Measurements from ENCODE around the gene ADISSP. TPM values are rescaled to one million over a fixed set of nuclear protein-coding genes. Genes with fewer than 3 reads are reported as not detected.
A peak's percentile ranks its signal among the peaks of the same experiment; 100 is the strongest.

Gene ADISSP
- total and polyA plus RNA-seq, 2 of the 13 experiments (the other 11 are each of a cell fraction or from before 2014, with no cell fraction given), result 38.3 to 90.6 TPM

GRCh38 chr20:3753098-3753497 lies 14.5 kb downstream of the ADISSP start (continued):
- TF ChIP-seq DRAP1 (CRISPR knock-in tag; IDR thresholded peaks at IDR 0.05), result no peak
- TF ChIP-seq ZNF775 (CRISPR knock-in tag; IDR thresholded peaks at IDR 0.05; ENCODE audit: borderline replicate concordance), result no peak
- TF ChIP-seq ZNF143 (CRISPR knock-in tag; IDR thresholded peaks at IDR 0.05), result no peak
- TF ChIP-seq ZNF276 (CRISPR knock-in tag; IDR thresholded peaks at IDR 0.05; ENCODE audit: low read depth), result no peak
- TF ChIP-seq ZNF414 (CRISPR knock-in tag; IDR thresholded peaks at IDR 0.05), result 0 out of 2 replicates have a peak, but pooled peaks have one; percentile 31
- TF ChIP-seq SAP130 (CRISPR knock-in tag; IDR thresholded peaks at IDR 0.05; ENCODE audit: low read depth), result peak; percentile 35; the same call in 1 of the 2 replicates

- 83% methylated on average over 13 of the region's 13 CpGs for WGBS (ENCODE audit: low lambda C conversion rate)
These were observed 15.2 kb downstream of the ADISSP start for GRCh38 chr20:3752386-3752759.

More at GRCh38 chr20:3752386-3752759, 15.2 kb downstream of the ADISSP start:
- H4K20me1 ChIP-seq (ENCODE audit: insufficient read depth, low read length), result no peaks in the 10 kb centered on the region
- H3K9me3 ChIP-seq (ENCODE audit: low read length), result no peaks in the 10 kb centered on the region
- in situ Hi-C loops (cut with HindIII; ENCODE audit: extremely low pct_ligation_motif_present, low pct_unique_long_range_greater_than_20kb), result no loop called here
- FAIRE-seq, result no peak
- peaks cover 2 to 19% of the 10 kb centered on the region in 2 experiments; a peak in 4 of 5 replicates for H3K27me3 ChIP-seq (ENCODE audit: control insufficient read depth in 1 of 2, insufficient read depth in 2 of 2, low read length in 2 of 2)
- no peak overlapping the region for H3K9ac ChIP-seq (ENCODE audit: insufficient read depth, low read depth, low read length)
- no peaks in the 10 kb centered on the region for H3K79me2 ChIP-seq (ENCODE audit: insufficient read depth, low read length)
- no peak overlapping the region for H2AFZ ChIP-seq (ENCODE audit: low read length)
- no peak overlapping the region for H3K4me3 ChIP-seq (replicated peaks in 1 of 3; ENCODE audit: insufficient read depth in 1 of 3, low read depth in 2 of 3, low read length in 3 of 3)
- peaks cover 26% of the 10 kb centered on the region for H3K4me1 ChIP-seq (ENCODE audit: insufficient read depth, low read length)
- no peak for ATAC-seq
- BruUV-seq (replicated peaks), result no TSS peak
- intact Hi-C loops (cut with micrococcal nuclease; ENCODE audit: unreplicated experiment), result loop anchor here (2.0 kb wide), 1 partner anchor 66 kb away; no protein-coding TSS in a partner anchor
- no peak overlapping the region for H3K4me2 ChIP-seq (ENCODE audit: low read depth, low read length)
- ChIA-PET CTCF (ENCODE audit: low intra/inter-chr PET ratio, low total read pairs) (interaction anchor here (1.1 to 1.7 kb wide), 7 partner anchors 14 to 333 kb away, joined by 3 to 9 read pairs (median 6); partner anchors contain the start of gene AP5S1), POLR2A (interaction anchor here (3.9 kb wide), 1 partner anchor 16 kb away, joined by 21 read pairs; the partner anchor contains the start of gene ADISSP)
- peaks cover 14 to 17% of the 10 kb centered on the region in 2 experiments; a peak in 4 of 5 replicates for H3K36me3 ChIP-seq (replicated peaks in 1 of 2; ENCODE audit: control insufficient read depth in 1 of 2, insufficient read depth in 2 of 2, low read length in 2 of 2)
- 0 out of 2 replicates have a peak, but pooled peaks have one; percentile 11 for TF ChIP-seq HIVEP1 (CRISPR knock-in tag; IDR thresholded peaks at IDR 0.05)
- TF ChIP-seq ARNT2 (CRISPR knock-in tag; IDR thresholded peaks at IDR 0.05; ENCODE audit: low read depth), result no peak
- H3K27ac ChIP-seq (ENCODE audit: extremely low read length, insufficient read depth, low read length), result no peak overlapping the region
- DNase-seq (ENCODE audit: low spot score), result no peak

Data from HepG2 (cell line).